NCI-H82 treated with DMSO at 0.1 percent for 48 hours (cell line): ENCODE measurements around the gene FHIT.
"Not testable (repeated sequence)": the region's sequence is repeated elsewhere in the genome, so short reads cannot be mapped to it uniquely, and the experiment has no call there.

Source experiments
- DNase-seq: peaks from one replicate; lab custom pipeline; 2025; ENCODE audit not compliant: unreplicated experiment; lab: John Stamatoyannopoulos, UW

FHIT gene

DNA sequence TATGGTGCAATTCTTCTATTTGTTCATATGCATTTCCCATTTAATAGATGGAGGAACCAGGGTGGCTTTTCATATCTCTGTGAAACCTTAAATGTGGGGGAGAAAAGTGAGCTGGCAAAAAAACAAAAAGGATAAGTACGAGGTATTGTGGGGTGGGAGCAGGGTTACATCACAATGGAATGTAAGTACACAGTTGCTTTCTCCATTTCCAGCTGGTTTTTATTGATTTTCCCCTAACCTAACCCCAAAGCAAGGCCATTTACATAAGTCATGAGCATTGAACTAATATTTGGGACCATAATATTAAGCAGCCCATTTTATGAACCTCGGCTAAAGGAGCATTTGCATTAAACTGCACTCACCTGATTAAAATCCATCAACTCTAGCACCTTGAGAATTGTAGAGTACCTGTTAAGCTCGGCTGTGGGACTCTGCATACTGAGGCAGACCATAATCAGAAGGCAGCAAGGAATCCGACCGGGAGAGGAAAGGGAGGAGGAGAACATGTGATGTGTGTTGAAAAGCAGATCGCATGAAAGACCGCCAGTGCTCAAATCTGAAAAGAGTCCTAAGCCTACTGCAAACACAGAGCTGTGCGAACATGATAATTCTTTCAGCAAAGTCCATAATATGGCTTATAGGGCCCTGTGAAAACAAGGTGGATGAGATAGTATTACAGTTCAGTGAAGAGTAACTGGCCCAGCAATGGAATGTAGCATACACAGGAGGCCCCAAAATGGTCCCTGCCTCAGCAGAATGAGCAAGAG is 513.4 kb downstream of the FHIT start:
- DNase-seq, result no peak

DNA sequence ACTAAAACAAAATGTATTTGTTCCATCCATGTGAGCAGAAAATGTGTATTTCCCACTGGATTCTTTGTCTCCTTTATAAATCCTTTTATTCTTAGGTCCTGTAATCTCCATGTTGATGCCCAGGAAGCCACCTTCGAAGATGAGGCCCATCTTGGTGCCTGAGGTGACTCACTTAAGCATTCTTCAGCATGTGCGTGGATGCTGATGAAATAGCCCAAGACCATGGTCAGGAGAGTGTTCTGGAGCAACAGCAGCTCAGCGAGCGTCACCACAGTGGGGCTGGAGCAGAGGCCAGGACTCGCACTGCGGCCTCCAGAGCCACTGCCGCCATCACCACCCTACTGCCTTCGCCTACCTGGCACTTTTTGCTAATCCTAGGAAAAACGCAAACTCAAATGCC is 520.9 kb downstream of the FHIT start:
- no peak for DNase-seq

DNA sequence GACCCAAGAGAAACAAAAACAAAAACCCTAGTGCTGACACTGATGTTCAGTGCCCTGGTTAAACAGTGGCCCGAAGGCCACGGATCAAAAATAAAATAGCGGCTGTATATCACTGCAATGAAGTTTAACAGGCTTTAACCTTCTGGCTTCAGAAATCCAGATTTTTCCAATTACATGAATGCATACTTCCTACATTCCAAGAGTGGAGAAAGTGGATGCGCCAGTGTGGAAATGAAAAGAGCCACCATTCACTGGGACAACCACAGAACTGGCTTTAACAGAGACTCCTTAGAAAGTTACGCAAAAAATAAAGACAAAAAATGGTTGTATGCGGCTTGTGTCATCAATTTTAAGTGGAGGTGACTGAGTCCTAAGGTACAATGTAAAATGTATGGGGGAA is 522.2 kb downstream of the FHIT start:
- DNase-seq, result no peak

GRCh38 chr3:60728006-60728405 is 523.2 kb downstream of the FHIT start:
- no peak for DNase-seq

- DNase-seq, result no peak
Observed at GRCh38 chr3:60720736-60721135, 530.5 kb downstream of the FHIT start.

DNA sequence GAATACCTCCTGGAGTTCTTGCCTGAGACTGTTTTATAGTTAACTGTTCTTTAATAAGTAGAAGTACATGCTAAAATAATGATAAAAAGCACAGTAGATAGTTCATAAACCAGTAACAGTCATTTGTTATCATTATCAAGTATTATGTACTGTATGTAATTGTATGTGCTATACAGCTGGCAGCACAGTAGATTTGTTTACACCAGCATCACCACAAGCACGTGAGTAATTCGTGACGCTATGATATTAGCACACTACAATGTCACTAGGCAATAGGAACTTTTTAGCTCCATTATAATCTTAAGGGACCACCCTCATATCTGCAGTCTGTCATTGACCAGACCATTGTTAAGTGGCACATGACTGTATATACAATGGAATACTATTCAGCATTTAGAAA is 534.7 kb downstream of the FHIT start:
- no peak for DNase-seq

GRCh38 chr3:60708191-60708975 is 542.9 kb downstream of the FHIT start:
- DNase-seq, result no peak

- no peak for DNase-seq
Observed at GRCh38 chr3:60707452-60708020, 543.7 kb downstream of the FHIT start.

GRCh38 chr3:60703956-60704736 is 547.1 kb downstream of the FHIT start:
- DNase-seq, result no peak

DNA sequence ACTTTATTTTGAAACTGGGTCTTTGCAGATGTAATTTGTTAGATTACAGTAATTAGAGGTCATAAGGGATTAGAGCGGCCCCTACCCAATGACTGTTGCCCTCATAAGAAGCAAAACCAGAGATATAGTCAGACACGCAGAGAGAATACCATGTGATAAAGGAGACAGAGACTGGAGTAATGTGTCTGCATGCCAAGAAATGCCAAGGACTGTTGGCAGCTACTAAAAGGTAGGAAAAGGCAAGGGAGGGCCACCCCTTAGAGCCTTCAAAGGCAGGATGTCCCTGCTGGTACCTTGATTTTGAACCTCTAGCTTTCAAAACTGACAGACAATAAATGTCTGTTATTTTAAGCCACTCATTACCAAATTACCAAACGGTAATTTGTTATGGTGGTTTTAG is 548.2 kb downstream of the FHIT start:
- DNase-seq, result no peak

DNA sequence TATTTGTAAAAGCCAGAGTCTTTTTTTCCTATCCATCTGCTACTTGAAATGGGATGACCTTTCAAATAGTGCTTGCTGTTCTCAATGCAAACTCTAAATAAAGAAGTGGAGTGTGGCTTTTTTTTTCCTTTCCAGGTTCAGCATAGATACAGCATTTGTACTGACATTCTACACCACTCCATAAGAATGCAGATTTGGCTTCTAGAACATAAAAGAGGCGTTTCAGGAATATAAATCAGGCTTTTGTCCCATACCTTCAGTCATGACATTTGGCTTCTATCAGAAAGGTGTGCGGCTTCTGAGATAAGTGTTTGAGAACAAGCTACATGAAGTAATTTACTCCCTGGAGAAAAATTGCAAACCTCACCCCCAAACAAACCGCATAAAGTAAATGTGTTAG is 553.1 kb downstream of the FHIT start:
- DNase-seq, result no peak

DNA sequence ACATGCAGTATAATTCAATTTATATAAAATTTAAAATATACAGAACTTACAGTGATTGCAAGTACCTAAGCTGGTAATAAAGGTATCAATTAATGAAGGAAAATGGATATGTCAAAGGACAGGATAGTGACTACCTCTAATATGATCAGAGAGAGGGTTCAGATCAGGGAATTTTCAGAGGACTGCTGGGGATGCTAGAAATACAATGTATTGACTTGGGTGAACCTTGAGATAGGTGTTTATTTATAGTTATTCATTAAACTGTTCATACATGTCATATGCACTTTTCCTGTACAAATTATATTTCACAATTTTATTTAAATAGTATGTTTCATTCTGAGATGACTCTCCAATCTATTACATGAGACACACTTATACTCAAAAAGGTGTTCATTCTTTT is 554.1 kb downstream of the FHIT start:
- no peak for DNase-seq

GRCh38 chr3:60696428-60697125 is 554.7 kb downstream of the FHIT start:
- no peak for DNase-seq

DNA sequence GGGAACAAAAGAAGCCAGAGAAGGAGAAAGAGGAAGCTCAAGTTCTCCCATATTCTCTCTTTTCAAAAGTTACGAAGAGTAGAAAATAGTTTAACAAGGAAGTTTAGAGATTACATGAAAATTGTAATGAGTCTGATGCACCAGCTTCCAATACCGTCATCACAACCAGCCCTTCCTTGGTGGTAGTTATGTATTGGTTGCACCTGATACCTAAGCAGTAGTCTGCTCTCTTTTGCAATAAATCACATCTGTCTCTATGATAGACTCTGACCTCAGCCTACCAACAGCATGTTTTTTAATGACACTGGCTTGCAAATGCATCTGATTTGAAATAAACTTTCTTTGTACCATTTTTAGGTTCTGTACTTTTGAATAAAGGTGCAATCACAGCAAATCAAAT is 575.8 kb downstream of the FHIT start:
- no peak for DNase-seq

GRCh38 chr3:60674870-60675269 is 576.4 kb downstream of the FHIT start:
- no peak for DNase-seq

- no peak for DNase-seq
Observed at GRCh38 chr3:60673123-60673522, 578.1 kb downstream of the FHIT start.

DNA sequence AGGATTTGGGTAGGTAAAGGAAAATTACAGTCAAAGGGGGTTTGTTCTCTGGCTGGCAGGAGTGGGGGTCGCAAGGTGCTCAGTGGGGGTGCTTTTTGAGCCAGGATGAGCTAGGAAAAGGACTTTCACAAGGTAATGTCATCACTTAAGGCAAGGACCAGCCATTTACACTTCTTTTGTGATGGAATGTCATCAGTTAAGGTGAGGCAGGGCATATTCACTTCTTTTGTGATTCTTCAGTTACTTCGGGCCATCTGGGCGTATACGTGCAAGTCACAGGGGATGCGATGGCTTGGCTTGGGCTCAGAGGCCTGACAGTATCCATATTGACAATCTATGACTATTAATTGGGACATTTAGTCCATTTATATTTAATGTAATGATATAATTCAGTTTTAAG is 578.9 kb downstream of the FHIT start:
- DNase-seq, result not testable (repeated sequence)

- no peak for DNase-seq
Observed at GRCh38 chr3:60669636-60670035, 581.6 kb downstream of the FHIT start.

DNA sequence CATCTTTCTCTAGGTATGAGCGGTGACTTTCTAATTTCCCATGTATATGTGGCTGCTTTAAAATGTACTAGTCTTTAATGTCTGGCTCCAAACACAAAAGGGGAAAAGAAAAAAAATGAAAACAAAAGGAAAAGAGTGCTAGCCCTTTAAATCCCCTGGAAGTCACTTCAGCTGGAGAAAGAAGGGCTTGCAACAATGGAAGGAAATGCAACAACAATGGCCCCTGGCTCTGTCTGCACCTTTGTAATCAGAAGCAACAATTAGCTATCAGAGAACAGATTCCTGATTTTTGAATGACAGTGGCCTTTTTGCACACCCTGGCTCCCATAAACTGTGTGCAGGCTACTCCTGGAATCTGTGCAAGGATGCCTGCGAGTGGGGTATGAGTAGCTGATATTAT is 591.2 kb downstream of the FHIT start:
- no peak for DNase-seq

DNA sequence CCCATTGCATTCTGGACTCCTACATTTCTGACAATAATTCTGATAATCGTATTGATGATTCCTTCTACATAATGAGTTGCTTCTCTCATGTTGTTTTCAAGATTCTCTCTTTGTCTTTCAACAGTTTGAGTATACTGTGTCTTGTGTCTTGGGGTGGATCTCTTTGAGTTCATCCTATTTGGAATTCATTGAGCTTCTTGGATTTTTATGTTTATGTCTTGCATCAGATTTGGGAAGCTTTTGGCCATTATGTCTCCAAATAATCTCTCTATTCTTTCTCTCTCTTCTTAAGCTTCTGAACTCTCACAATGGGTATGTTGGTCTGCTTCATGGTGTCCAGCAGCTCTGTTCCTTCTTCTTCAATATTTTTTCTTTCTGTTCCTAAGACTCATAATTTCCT is 592.2 kb downstream of the FHIT start:
- no peak for DNase-seq

DNA sequence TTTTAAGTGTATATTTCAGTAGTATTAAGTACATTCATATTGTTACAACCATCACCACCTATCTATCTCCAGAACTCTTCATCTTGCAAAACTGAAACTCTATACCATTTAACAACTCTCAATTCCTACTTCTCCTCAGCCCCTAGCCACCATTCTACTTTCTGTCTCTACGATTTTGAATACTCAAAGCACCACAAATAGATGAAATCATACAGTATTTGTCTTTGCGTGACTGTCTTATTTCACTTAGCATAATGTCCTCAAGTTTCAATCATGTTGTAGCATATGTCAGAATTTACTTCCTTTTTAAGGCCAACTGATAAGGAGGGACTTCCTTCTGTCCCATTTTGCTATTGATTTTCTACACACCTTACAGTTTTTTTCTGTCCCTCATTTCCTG is 593.3 kb downstream of the FHIT start:
- DNase-seq, result no peak
